OCI-LY1 (cell line): Measurements from ENCODE around the gene DCLRE1A.

Experiments used
- H2AFZ ChIP-seq: fragments of 200-600 bp; sonication (generic), shearing (Covaris generic); 2 replicates; pipeline ENCODE4 v1.6.0; 2014; ENCODE audit warnings: antibody characterized with exemption, mild to moderate bottlenecking, low read length
- H3F3A ChIP-seq: fragments of 200-600 bp; sonication (generic), shearing (Covaris generic); 2 replicates; pipeline ENCODE4 v1.6.0; 2014; ENCODE audit warnings: mild to moderate bottlenecking, antibody characterized with exemption, low read length, moderate library complexity; ENCODE audit not compliant: insufficient read depth
- H3K27ac ChIP-seq: fragments of 200-600 bp; sonication (generic); 2 replicates; pipeline ENCODE4 v1.5.1; 2014; ENCODE audit warnings: low read length, mixed run types, mild to moderate bottlenecking, low read depth; ENCODE audit not compliant: poor library complexity, severe bottlenecking
- H3K27me3 ChIP-seq: fragments of 200-600 bp; sonication (generic); 2 replicates; pipeline ENCODE4 v1.6.0; 2014; ENCODE audit warnings: antibody characterized with exemption, mild to moderate bottlenecking, low read length, moderate library complexity; ENCODE audit not compliant: insufficient read depth
- H3K36me3 ChIP-seq: fragments of 200-600 bp; sonication (generic); 2 replicates; pipeline ENCODE4 v1.6.1; 2014; ENCODE audit warnings: mild to moderate bottlenecking, antibody characterized with exemption, low read length, moderate library complexity, mixed read lengths; ENCODE audit not compliant: insufficient read depth
- H3K4me1 ChIP-seq: fragments of 200-600 bp; sonication (generic); 2 replicates; pipeline ENCODE4 v1.5.1; 2014; ENCODE audit warnings: mild to moderate bottlenecking, low read length, moderate library complexity; ENCODE audit not compliant: insufficient read depth, severe bottlenecking
- H3K4me2 ChIP-seq: fragments of 200-600 bp; sonication (generic), shearing (Covaris generic); 2 replicates; pipeline ENCODE4 v1.6.1; 2014; ENCODE audit warnings: low read length
- H3K4me3 ChIP-seq: fragments of 200-600 bp; sonication (generic); 2 replicates; pipeline ENCODE4 v1.5.1; 2014; ENCODE audit warnings: low read length, low read depth, mild to moderate bottlenecking, mixed read lengths; ENCODE audit not compliant: poor library complexity, severe bottlenecking
- H3K79me2 ChIP-seq: fragments of 200-600 bp; shearing (Covaris generic); 2 replicates; pipeline ENCODE4 v1.6.1; 2016; ENCODE audit warnings: mixed run types, low read length, mixed read lengths; ENCODE audit not compliant: insufficient read depth
- H3K9ac ChIP-seq: fragments of 200-600 bp; sonication (generic), shearing (Covaris generic); 2 replicates; pipeline ENCODE4 v1.6.1; 2014; ENCODE audit warnings: mild to moderate bottlenecking, low read length, mixed read lengths
- H3K9me2 ChIP-seq: fragments of 200-600 bp; sonication (generic), shearing (Covaris generic); 2 replicates; pipeline ENCODE4 v1.6.1; 2014; ENCODE audit warnings: low read depth, mild to moderate bottlenecking, low read length, mixed read lengths
- H3K9me3 ChIP-seq: fragments of 200-600 bp; shearing (Covaris generic); 2 replicates; pipeline ENCODE4 v1.6.1; 2014; ENCODE audit warnings: low read length, mixed read lengths
- H4K20me1 ChIP-seq: fragments of 200-600 bp; sonication (generic), shearing (Covaris generic); 2 replicates; pipeline ENCODE4 v1.6.0; 2016; ENCODE audit warnings: mild to moderate bottlenecking, low read length; ENCODE audit not compliant: insufficient read depth
- EZH2 ChIP-seq: fragments of 200-600 bp; sonication (generic), shearing (Covaris generic); IDR thresholded peaks from 2 replicates; pipeline ENCODE4 v1.8.0; 2017; ENCODE audit warnings: borderline replicate concordance, mixed run types, mild to moderate bottlenecking, antibody characterized with exemption, low read length, moderate library complexity, mixed read lengths
- TF ChIP-seq, protein P1 (sequence below): fragments of 200-600 bp; sonication (generic), shearing (Covaris generic); IDR thresholded peaks from 2 replicates; pipeline ENCODE4 v1.5.1; 2017; ENCODE audit warnings: mild to moderate bottlenecking, antibody characterized with exemption, low read length, moderate library complexity, mixed read lengths

DCLRE1A gene

DNA sequence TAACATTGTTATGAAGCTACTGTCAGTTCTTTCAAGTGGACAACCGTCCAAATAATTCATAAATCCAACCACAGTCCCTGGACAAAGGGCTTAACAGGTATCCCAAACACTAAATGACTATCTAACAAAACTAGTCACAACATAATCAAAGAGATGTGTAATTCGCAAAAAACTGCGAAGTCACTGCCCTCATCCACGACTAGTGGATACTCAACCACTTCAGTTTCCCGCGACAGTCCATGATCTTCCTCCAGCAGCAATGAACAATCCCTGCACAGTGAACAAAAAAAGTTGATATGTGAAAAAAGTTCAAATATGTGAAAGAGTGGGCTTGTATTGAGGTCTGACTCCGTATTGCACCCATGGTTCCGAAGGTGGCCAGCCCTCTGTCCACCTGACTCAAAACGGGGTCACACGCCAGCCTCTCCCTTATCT lies 287 bp downstream of the DCLRE1A start:
- H3K4me1 ChIP-seq, result peaks cover 71% of the 10 kb centered on the region
- H3K4me2 ChIP-seq, result peak overlapping the region; percentile 93
- peak overlapping the region; percentile 10; the same call in 1 of the 2 replicates for H2AFZ ChIP-seq
- peak overlapping the region; percentile 94 for H3K9ac ChIP-seq
- H3K79me2 ChIP-seq, result peaks cover 29% of the 10 kb centered on the region
- no peaks in the 10 kb centered on the region for H4K20me1 ChIP-seq
- H3K27ac ChIP-seq, result peak overlapping the region; percentile 76
- H3K36me3 ChIP-seq, result peaks cover 6% of the 10 kb centered on the region; the same call in 1 of the 2 replicates
- H3F3A ChIP-seq, result 0 out of 2 replicates have a peak, but pooled peaks cover 5% of the 10 kb centered on the region
- H3K4me3 ChIP-seq, result peak overlapping the region; percentile 92
- H3K9me3 ChIP-seq, result no peaks in the 10 kb centered on the region
- no peaks in the 10 kb centered on the region for H3K9me2 ChIP-seq
- TF ChIP-seq EZH2, result no peak
- TF ChIP-seq, protein P1, sequence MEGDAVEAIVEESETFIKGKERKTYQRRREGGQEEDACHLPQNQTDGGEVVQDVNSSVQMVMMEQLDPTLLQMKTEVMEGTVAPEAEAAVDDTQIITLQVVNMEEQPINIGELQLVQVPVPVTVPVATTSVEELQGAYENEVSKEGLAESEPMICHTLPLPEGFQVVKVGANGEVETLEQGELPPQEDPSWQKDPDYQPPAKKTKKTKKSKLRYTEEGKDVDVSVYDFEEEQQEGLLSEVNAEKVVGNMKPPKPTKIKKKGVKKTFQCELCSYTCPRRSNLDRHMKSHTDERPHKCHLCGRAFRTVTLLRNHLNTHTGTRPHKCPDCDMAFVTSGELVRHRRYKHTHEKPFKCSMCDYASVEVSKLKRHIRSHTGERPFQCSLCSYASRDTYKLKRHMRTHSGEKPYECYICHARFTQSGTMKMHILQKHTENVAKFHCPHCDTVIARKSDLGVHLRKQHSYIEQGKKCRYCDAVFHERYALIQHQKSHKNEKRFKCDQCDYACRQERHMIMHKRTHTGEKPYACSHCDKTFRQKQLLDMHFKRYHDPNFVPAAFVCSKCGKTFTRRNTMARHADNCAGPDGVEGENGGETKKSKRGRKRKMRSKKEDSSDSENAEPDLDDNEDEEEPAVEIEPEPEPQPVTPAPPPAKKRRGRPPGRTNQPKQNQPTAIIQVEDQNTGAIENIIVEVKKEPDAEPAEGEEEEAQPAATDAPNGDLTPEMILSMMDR, result no peak
- H3K27me3 ChIP-seq, result no peaks in the 10 kb centered on the region

DNA sequence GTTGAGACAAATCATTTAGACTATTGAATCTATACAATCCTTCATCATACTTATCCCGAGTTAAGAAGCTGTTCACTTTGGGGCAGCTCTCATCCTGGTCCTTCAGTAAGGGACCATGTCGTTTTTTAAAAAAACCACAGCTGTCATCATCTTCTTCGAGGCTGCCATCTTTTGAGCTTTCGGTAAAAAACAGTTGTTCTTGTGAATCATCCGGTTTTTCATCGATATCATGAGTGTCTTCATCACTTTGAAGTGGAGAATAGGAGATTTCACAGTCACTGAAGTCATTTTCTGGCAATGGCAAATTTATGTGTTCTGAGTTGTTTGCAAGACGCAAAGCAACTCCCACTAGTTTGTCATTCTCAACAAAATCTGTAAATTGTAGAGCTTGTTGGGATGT lies 3.9 kb downstream of the DCLRE1A start:
- H2AFZ ChIP-seq, result no peak overlapping the region
- H3K36me3 ChIP-seq, result peaks cover 14% of the 10 kb centered on the region; the same call in 1 of the 2 replicates
- H3K27ac ChIP-seq, result no peak overlapping the region
- no peak for TF ChIP-seq EZH2
- TF ChIP-seq, protein P1, result no peak
- H3K9me2 ChIP-seq, result no peaks in the 10 kb centered on the region
- H3K4me1 ChIP-seq, result peaks cover 47% of the 10 kb centered on the region
- H3K4me3 ChIP-seq, result no peak overlapping the region
- peak overlapping the region; percentile 93 for H3K4me2 ChIP-seq
- H3K9ac ChIP-seq, result no peak overlapping the region
- H4K20me1 ChIP-seq, result no peaks in the 10 kb centered on the region
- H3F3A ChIP-seq, result 0 out of 2 replicates have a peak, but pooled peaks cover 5% of the 10 kb centered on the region
- no peaks in the 10 kb centered on the region for H3K79me2 ChIP-seq
- no peaks in the 10 kb centered on the region for H3K9me3 ChIP-seq
- no peaks in the 10 kb centered on the region for H3K27me3 ChIP-seq

DNA sequence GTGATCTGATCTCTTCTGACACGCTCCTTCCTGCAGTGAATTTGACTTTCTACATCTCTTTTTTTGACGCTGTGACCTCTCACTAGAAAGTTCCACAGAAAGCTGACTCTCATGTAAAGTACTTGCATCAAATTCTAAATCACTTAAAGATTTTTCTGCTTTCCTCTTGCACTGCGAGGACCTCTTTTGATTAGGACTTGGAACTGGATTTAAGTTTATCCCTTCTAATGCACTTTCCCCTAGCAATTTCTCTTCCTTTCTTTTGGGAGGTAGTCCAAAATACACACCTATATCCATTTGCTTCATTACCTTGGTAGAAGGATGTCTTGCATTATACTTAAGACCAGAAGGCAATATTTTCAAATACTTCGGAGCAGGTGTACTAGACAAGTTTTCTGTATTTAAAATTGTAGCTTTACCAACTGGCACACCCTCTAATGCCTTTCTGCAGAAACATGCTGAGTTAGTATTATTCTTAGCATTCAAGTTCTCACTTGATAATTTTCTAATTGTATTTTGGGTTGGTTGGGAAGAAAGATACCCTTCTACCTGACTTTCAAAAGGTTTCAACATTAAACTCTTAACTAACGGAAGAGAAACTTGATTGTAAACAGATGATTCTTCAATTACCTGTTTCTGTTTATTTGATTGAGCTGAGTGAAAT lies 4.6 kb downstream of the DCLRE1A start:
- H3K4me1 ChIP-seq, result peaks cover 47% of the 10 kb centered on the region
- no peaks in the 10 kb centered on the region for H3K27me3 ChIP-seq
- H3F3A ChIP-seq, result 0 out of 2 replicates have a peak, but pooled peaks cover 5% of the 10 kb centered on the region
- H3K9me2 ChIP-seq, result no peaks in the 10 kb centered on the region
- H3K9ac ChIP-seq, result no peak overlapping the region
- no peaks in the 10 kb centered on the region for H3K9me3 ChIP-seq
- H3K27ac ChIP-seq, result no peak overlapping the region
- H3K4me2 ChIP-seq, result no peak overlapping the region
- peaks cover 18% of the 10 kb centered on the region; the same call in 1 of the 2 replicates for H3K36me3 ChIP-seq
- no peak overlapping the region for H2AFZ ChIP-seq
- no peaks in the 10 kb centered on the region for H4K20me1 ChIP-seq
- no peak for TF ChIP-seq EZH2
- TF ChIP-seq, protein P1, result no peak
- no peaks in the 10 kb centered on the region for H3K79me2 ChIP-seq
- no peak overlapping the region for H3K4me3 ChIP-seq
